CD14-positive monocyte (primary cell): ENCODE measurements around the gene KCNQ1. TPM values are rescaled to one million over a fixed set of nuclear protein-coding genes. Genes with fewer than 3 reads are reported as not detected.
A peak's percentile ranks its signal among the peaks of the same experiment; 100 is the strongest.

Experiments used
- DNase-seq, 3 donors: peaks; one replicate each; pipeline ENCODE4 v3.0.0-alpha.2; 2011 to 2022
- H2AFZ ChIP-seq: 2 replicates; pipeline ENCODE4 v1.6.0; 2012; ENCODE audit warnings: mild to moderate bottlenecking, low read depth, low read length, inconsistent platforms; ENCODE audit not compliant: insufficient read depth, poor library complexity, severe bottlenecking
- H3K27ac ChIP-seq, 2 donors: 1 replicate in 1 of 2; 2 replicates in 1 of 2; pipeline ENCODE4 v1.5.1; 2012 to 2013; ENCODE audit warnings: low read length in 2 of 2, control low read depth in 1 of 2, inconsistent platforms in 1 of 2, low read depth in 1 of 2, mild to moderate bottlenecking in 1 of 2
- H3K27me3 ChIP-seq, 2 donors: one replicate each; pipeline versions ENCODE4 v1.6.0 to v1.6.1; 2011 to 2013; ENCODE audit warnings: low read length in 2 of 2; ENCODE audit not compliant: control insufficient read depth in 2 of 2, insufficient read depth in 2 of 2
- H3K36me3 ChIP-seq, 2 donors: replicated peaks in 1 of 2; 1 replicate in 1 of 2; 2 replicates in 1 of 2; pipeline versions ENCODE4 v1.5.1 to v1.6.1; 2012 to 2013; ENCODE audit warnings: low read length in 2 of 2, control low read depth in 1 of 2, inconsistent platforms in 1 of 2, mild to moderate bottlenecking in 1 of 2; ENCODE audit not compliant: insufficient read depth in 2 of 2, control insufficient read depth in 1 of 2
- H3K4me1 ChIP-seq, 2 donors: 1 replicate in 1 of 2; 2 replicates in 1 of 2; pipeline versions ENCODE4 v1.5.1 to v1.6.1; 2012 to 2013; ENCODE audit warnings: low read length in 2 of 2, control low read depth in 1 of 2, inconsistent platforms in 1 of 2, mild to moderate bottlenecking in 1 of 2, moderate library complexity in 1 of 2; ENCODE audit not compliant: insufficient read depth in 2 of 2, control insufficient read depth in 1 of 2
- H3K4me2 ChIP-seq: replicated peaks from 2 replicates; pipeline ENCODE3; 2012; ENCODE audit warnings: low read length, moderate library complexity, mild to moderate bottlenecking; ENCODE audit not compliant: poor library complexity, severe bottlenecking; ENCODE audit errors: extremely low read depth
- H3K4me3 ChIP-seq, 3 experiments: fragments of 200-600 bp in 1 of 3; sonication (generic) in 1 of 3; replicated peaks in 1 of 3; 1 replicate in 2 of 3; 2 replicates in 1 of 3; pipeline ENCODE4 v1.5.1; 2011 to 2013; ENCODE audit warnings: low read length in 3 of 3, mild to moderate bottlenecking in 3 of 3, control low read depth in 2 of 3, low read depth in 2 of 3, inconsistent platforms in 1 of 3, moderate library complexity in 1 of 3
- H3K79me2 ChIP-seq: 2 replicates; pipeline ENCODE4 v1.6.0; 2012; ENCODE audit warnings: mild to moderate bottlenecking, control low read depth, inconsistent platforms, low read length, moderate library complexity; ENCODE audit not compliant: insufficient read depth
- H3K9ac ChIP-seq: 2 replicates; pipeline ENCODE4 v1.6.0; 2017; ENCODE audit warnings: low read length, mild to moderate bottlenecking; ENCODE audit not compliant: insufficient read depth, poor library complexity, severe bottlenecking
- H3K9me3 ChIP-seq, 2 donors: replicated peaks in 1 of 2; 1 replicate in 1 of 2; 2 replicates in 1 of 2; pipeline versions ENCODE4 v1.5.1 to v1.6.1; 2012 to 2013; ENCODE audit warnings: low read length in 2 of 2, control low read depth in 1 of 2; ENCODE audit not compliant: control insufficient read depth in 1 of 2, insufficient read depth in 1 of 2
- H4K20me1 ChIP-seq: 2 replicates; pipeline ENCODE4 v1.6.0; 2012; ENCODE audit warnings: mild to moderate bottlenecking, low read length, control low read depth, moderate library complexity; ENCODE audit not compliant: insufficient read depth
- H3K27ac Mint-ChIP-seq, 7 donors: one replicate each; pipeline ENCODE4 v1.8.0; 2020; ENCODE audit warnings: mild to moderate bottlenecking in 7 of 7, mixed read lengths in 7 of 7, moderate library complexity in 6 of 7, inconsistent platforms in 2 of 7
- H3K27me3 Mint-ChIP-seq, 3 donors: one replicate each; pipeline ENCODE4 v1.8.0; 2021 to 2022; ENCODE audit warnings: low read depth in 3 of 3, mild to moderate bottlenecking in 3 of 3, mixed read lengths in 3 of 3, moderate library complexity in 3 of 3, inconsistent platforms in 1 of 3
- H3K36me3 Mint-ChIP-seq, 2 donors: one replicate each; pipeline ENCODE4 v1.8.0; 2020; ENCODE audit warnings: mixed read lengths in 2 of 2, inconsistent platforms in 1 of 2, mild to moderate bottlenecking in 1 of 2
- H3K4me1 Mint-ChIP-seq: one replicate; pipeline ENCODE4 v1.8.0; 2020; ENCODE audit warnings: mild to moderate bottlenecking, mixed read lengths
- H3K4me3 Mint-ChIP-seq, 2 donors: one replicate each; pipeline ENCODE4 v1.8.0; 2020; ENCODE audit warnings: mild to moderate bottlenecking in 2 of 2, mixed read lengths in 2 of 2, moderate library complexity in 1 of 2
- H3K9me3 Mint-ChIP-seq, 7 donors: one replicate each; pipeline ENCODE4 v1.8.0; 2020 to 2022; ENCODE audit warnings: mixed read lengths in 7 of 7, mild to moderate bottlenecking in 6 of 7, moderate library complexity in 6 of 7, inconsistent platforms in 2 of 7
- WGBS: methylation state at CpG from one replicate; pipeline ENCODE4 v1.1.5; 2013; ENCODE audit warnings: missing lambda C conversion rate; ENCODE audit not compliant: insufficient coverage; 5-methylcytosine and 5-hydroxymethylcytosine counted together
- intact Hi-C, 2 donors: fragments of 100-400 bp; cut with micrococcal nuclease; formaldehyde crosslinking; loops; one replicate each; pipeline versions ENCODE4 v1.15.0 to v1.15.1; 2023
- polyA plus RNA-seq, 3 donors: library from polyadenylated mRNA; depleted of rRNA in 1 of 3; unstranded in 2 of 3; stranded (reverse) in 1 of 3; fragments of 300-500 nt in 2 of 3; fragments of >200 nt in 1 of 3; fragmentation: Illumina TruSeq in 2 of 3; gene quantifications; 1 replicate in 2 of 3; 2 replicates in 1 of 3; pipeline ENCODE4 v1.2.3, GENCODE V29; 2012 to 2021
- TF ChIP-seq, protein P1 (sequence below): fragments of 200-600 bp; IDR thresholded peaks from one replicate; pipeline ENCODE4 v1.8.0; 2022; ENCODE audit warnings: antibody characterized with exemption, mild to moderate bottlenecking

Gene KCNQ1
- polyA plus RNA-seq, 3 donors: 14.9 to 31.8 (median 21.6) TPM

DNA sequence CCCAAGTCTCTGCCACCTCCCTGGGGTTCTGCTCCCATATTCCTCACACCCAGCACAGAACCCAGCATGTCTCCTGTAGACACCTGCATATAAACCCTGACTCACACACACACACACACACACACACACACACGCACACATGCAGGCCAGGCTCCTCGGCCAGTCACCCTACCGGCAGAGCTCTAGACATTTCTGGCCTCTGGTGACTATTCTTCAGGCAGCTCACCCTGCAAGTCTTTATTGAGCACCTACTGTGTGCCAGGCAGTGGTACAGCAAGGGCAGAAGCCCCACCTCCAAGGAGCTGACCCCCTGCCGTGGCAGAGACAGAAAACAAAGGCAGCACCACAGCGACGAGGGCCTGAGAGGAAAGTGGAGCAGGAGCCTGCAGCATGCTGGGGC is 390.5 kb downstream of the KCNQ1 start:
- intact Hi-C loops: no loop called here
- TF ChIP-seq, protein P1, sequence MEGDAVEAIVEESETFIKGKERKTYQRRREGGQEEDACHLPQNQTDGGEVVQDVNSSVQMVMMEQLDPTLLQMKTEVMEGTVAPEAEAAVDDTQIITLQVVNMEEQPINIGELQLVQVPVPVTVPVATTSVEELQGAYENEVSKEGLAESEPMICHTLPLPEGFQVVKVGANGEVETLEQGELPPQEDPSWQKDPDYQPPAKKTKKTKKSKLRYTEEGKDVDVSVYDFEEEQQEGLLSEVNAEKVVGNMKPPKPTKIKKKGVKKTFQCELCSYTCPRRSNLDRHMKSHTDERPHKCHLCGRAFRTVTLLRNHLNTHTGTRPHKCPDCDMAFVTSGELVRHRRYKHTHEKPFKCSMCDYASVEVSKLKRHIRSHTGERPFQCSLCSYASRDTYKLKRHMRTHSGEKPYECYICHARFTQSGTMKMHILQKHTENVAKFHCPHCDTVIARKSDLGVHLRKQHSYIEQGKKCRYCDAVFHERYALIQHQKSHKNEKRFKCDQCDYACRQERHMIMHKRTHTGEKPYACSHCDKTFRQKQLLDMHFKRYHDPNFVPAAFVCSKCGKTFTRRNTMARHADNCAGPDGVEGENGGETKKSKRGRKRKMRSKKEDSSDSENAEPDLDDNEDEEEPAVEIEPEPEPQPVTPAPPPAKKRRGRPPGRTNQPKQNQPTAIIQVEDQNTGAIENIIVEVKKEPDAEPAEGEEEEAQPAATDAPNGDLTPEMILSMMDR: no peak

DNA sequence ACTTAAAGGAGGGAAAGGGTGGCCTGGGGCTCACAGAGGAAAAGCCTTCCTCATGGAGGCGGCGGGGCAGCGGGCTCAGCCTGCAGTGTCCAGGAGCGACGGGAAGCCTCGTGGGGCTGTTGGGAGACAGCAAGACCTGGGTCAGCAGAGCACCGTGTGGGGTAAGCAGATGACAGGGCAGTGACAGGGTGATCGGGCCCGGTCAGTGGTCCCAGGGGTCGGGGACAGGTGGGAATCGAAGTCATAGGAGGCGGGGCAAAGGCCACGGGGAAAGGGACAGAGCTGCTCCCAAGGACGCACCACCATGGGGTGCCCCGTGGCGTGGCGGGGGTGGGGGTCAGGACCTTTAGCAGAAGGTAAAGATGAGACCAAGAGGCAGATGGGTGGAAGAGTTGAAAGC is 390.9 kb downstream of the KCNQ1 start:
- no peak overlapping the region for H3K27ac Mint-ChIP-seq

More for the DNA sequence above, 390.5 kb downstream of the KCNQ1 start:
- H3K4me1 Mint-ChIP-seq: peaks cover 22% of the 10 kb centered on the region
- Histone ChIP-seq H3K36me3 (no peaks in the 10 kb centered on the region), H3K9ac (no peak overlapping the region), H3K4me2 (no peak overlapping the region), H2AFZ (no peak overlapping the region), H3K4me1 (peaks cover 15 to 27% of the 10 kb centered on the region in 2 donors), H3K9me3 (no peaks in the 10 kb centered on the region), H3K79me2 (no peaks in the 10 kb centered on the region), H3K27me3 (no peaks in the 10 kb centered on the region), H3K27ac (no peak overlapping the region), H4K20me1 (peaks cover 56% of the 10 kb centered on the region), H3K4me3 (no peak overlapping the region)
- H3K9me3 Mint-ChIP-seq: no peaks in the 10 kb centered on the region
- H3K4me3 Mint-ChIP-seq: no peak overlapping the region
- H3K27ac Mint-ChIP-seq: peak overlapping the region in 1 of 7 donors; percentile 41
- peaks cover 5% of the 10 kb centered on the region in 2 donors for H3K36me3 Mint-ChIP-seq
- 85% methylated on average over 6 of the region's 6 CpGs for WGBS
- DNase-seq: no peak
- H3K27me3 Mint-ChIP-seq: peaks cover 4 to 17% (median 13%) of the 10 kb centered on the region in 3 donors

More for the DNA sequence above, 390.9 kb downstream of the KCNQ1 start:
- Mint-ChIP-seq H3K4me1 (peaks cover 19% of the 10 kb centered on the region), H3K36me3 (peaks cover 5% of the 10 kb centered on the region in 2 donors), H3K9me3 (no peaks in the 10 kb centered on the region), H3K4me3 (no peak overlapping the region), H3K27me3 (peaks cover 4 to 17% (median 13%) of the 10 kb centered on the region in 3 donors)
- no peak overlapping the region for H3K4me2 ChIP-seq
- peaks cover 15 to 23% of the 10 kb centered on the region in 2 donors for H3K4me1 ChIP-seq
- H2AFZ ChIP-seq: no peak overlapping the region
- 91% methylated on average over 17 of the region's 17 CpGs for WGBS
- H3K79me2 ChIP-seq: no peaks in the 10 kb centered on the region
- H3K9me3 ChIP-seq: no peaks in the 10 kb centered on the region
- DNase-seq: no peak
- H3K4me3 ChIP-seq: no peak overlapping the region
- H3K27ac ChIP-seq: no peak overlapping the region
- TF ChIP-seq, protein P1: no peak
- intact Hi-C loops: no loop called here
- H3K36me3 ChIP-seq: no peaks in the 10 kb centered on the region
- no peaks in the 10 kb centered on the region for H3K27me3 ChIP-seq
- H4K20me1 ChIP-seq: peaks cover 51% of the 10 kb centered on the region
- no peak overlapping the region for H3K9ac ChIP-seq
